HepG2 (cell line): ENCODE measurements around the gene ZMIZ1.

ENCODE experiments used
- KAT7 ChIP-seq: IDR thresholded peaks from 2 replicates; pipeline ENCODE4 v1.6.1; 2018; ENCODE audit warnings: borderline replicate concordance, missing compliant biosample characterization
- RXRA ChIP-seq: sonication (generic); formaldehyde crosslinking; IDR thresholded peaks from 2 replicates; pipeline ENCODE4 v1.5.1; 2020; ENCODE audit warnings: missing genetic modification reagents
- YY1 ChIP-seq: IDR thresholded peaks from 2 replicates; pipeline ENCODE4 v1.6.1; 2011; ENCODE audit warnings: low read length, low read depth, moderate library complexity, mild to moderate bottlenecking; ENCODE audit not compliant: insufficient read depth, insufficient replicate concordance
- ZNF367 ChIP-seq: sonication (generic); formaldehyde crosslinking; IDR thresholded peaks from 2 replicates; pipeline ENCODE4 v1.4.0; 2020; ENCODE audit warnings: missing genetic modification reagents, borderline replicate concordance

DNA sequence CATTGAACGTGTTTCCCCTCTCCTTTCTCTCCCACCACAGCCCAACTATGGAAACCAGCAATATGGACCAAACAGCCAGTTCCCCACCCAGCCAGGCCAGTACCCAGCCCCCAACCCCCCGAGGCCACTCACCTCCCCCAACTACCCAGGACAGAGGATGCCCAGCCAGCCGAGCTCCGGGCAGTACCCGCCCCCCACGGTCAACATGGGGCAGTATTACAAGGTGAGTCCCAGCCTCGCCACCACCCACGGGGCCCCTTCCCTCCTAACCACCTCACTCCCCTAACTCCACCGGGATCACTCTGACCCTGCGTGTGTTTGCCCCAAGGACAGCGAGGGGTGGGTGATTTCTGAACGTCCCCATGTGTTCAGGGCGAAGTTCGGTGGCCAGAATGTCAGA, 227.7 kb downstream of the ZMIZ1 start:
- TF ChIP-seq ZNF367 (CRISPR knock-in tag): no peak
- no peak for TF ChIP-seq RXRA (CRISPR knock-in tag)
- no peak for TF ChIP-seq KAT7 (CRISPR knock-in tag)
- no peak for TF ChIP-seq YY1
